Subcutaneous adipose tissue (tissue), 4 donors: Measurements from ENCODE around the gene RAD51B. TPM values are rescaled to one million over a fixed set of nuclear protein-coding genes. Genes with fewer than 3 reads are reported as not detected.

Experiments used
- CTCF ChIP-seq: fragments of 450-650 bp; IDR thresholded peaks from one replicate; pipeline ENCODE4 v1.5.1; 2016; ENCODE audit warnings: low read depth, mild to moderate bottlenecking, control low read depth, antibody characterized with exemption, moderate library complexity
- total RNA-seq, 4 donors: library from RNA; depleted of rRNA; stranded (reverse); fragments of >200 nt; gene quantifications; one replicate each; pipeline ENCODE4 v1.1.0, GENCODE V29; 2016

The RAD51B gene
- total RNA-seq, 4 donors from 2014 or later: 9.7 to 24.1 (median 16.7) TPM

- TF ChIP-seq CTCF: no peak
Measured at GRCh38 chr14:68563251-68564131, 743.9 kb downstream of the RAD51B start.

- no peak for TF ChIP-seq CTCF
Measured at GRCh38 chr14:68564191-68564825, 744.7 kb downstream of the RAD51B start.

- no peak for TF ChIP-seq CTCF
Measured at GRCh38 chr14:68564826-68565759, 745.5 kb downstream of the RAD51B start.

- no peak for TF ChIP-seq CTCF
Measured at GRCh38 chr14:68566075-68566474, 746.5 kb downstream of the RAD51B start.

- no peak for TF ChIP-seq CTCF
Measured at GRCh38 chr14:68568907-68569897, 749.6 kb downstream of the RAD51B start.

- TF ChIP-seq CTCF: no peak
Measured at GRCh38 chr14:68569970-68570409, 750.4 kb downstream of the RAD51B start.
